Left ventricle myocardium inferior (tissue), 1 donor: ENCODE results near the gene CXorf49. TPM values are rescaled to one million over a fixed set of nuclear protein-coding genes. Genes with fewer than 3 reads are reported as not detected.
"Not testable (repeated sequence)": the region's sequence is repeated elsewhere in the genome, so short reads cannot be mapped to it uniquely, and the experiment has no call there.

Source experiments
- DNase-seq: peaks from one replicate; pipeline ENCODE4 v3.0.0-alpha.2; 2020
- H3K27ac ChIP-seq: fragments of 200-600 bp; replicated peaks from 2 replicates; pipeline ENCODE4 v1.8.0; 2021
- H3K27me3 ChIP-seq: fragments of 200-600 bp; 2 replicates; pipeline ENCODE4 v1.8.0; 2021; ENCODE audit warnings: low read depth
- H3K36me3 ChIP-seq: fragments of 200-600 bp; 2 replicates; pipeline ENCODE4 v1.8.0; 2021
- H3K4me1 ChIP-seq: fragments of 200-600 bp; 2 replicates; pipeline ENCODE4 v1.8.0; 2021
- H3K4me3 ChIP-seq: fragments of 200-600 bp; 2 replicates; pipeline ENCODE4 v1.8.0; 2021; ENCODE audit warnings: mild to moderate bottlenecking, moderate library complexity
- H3K9me3 ChIP-seq: fragments of 200-600 bp; replicated peaks from 2 replicates; pipeline ENCODE4 v1.8.0; 2021
- intact Hi-C: fragments of 100-400 bp; cut with micrococcal nuclease; formaldehyde crosslinking; loops from one replicate; pipeline ENCODE4 v1.11.0; 2022
- total RNA-seq: library from RNA; stranded (reverse); fragmentation: NEBNext Ultra II Directional; extraction: Animal tissue kit (Norgen Biotek cat#: 25700); gene quantifications from one replicate; pipeline ENCODE4 v1.2.1, GENCODE V29; 2021
- TF ChIP-seq, protein P1 (sequence below): fragments of 200-600 bp; IDR thresholded peaks from 2 replicates; pipeline ENCODE4 v1.8.0; 2021; ENCODE audit warnings: antibody characterized with exemption, mild to moderate bottlenecking, borderline replicate concordance
- donor health status: DM: no; HTN: yes; CAD: no; lungs with severe emphysema.

Gene CXorf49
- total RNA-seq, 1 donor from 2014 or later: not detected

DNA sequence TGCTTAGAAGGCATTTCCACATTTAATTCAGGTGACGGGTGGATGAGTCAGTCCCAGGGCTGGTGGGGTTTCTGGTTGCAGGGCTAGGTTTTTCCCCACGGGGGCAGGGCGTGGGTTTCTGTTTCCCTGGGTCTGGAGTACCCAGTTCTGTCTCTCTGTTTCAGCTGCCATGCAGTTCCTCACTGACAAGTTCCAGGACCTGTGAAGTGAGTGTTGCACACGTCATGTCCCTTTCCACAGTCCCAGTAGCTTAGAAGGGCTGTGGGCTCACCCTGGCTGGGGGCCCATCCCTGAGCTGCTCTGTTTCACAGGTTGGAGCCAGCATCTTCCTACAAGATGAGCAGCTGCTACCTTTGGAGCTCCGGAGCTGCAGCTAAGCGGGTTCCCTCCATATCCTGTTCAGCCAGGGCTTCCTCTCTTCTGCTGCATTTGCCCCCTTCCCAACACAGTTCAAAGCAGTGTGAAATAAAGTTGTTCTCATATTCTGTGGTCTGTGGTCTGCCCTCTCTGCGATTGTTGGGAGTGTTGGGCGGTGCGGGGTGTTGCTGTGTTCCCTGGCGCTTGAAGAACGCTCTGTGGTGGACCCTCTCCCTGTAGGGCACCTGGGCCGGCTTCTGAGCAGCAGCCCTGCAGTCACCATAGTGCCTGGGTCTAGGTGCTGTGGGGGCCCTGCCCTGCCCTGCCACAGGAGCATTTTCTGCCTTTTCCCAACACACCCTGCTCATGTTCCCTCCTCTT is 46.9 kb downstream of the CXorf49 start:
- Histone ChIP-seq H3K9me3 (no peaks in the 10 kb centered on the region), H3K27me3 (no peaks in the 10 kb centered on the region), H3K36me3 (no peaks in the 10 kb centered on the region), H3K27ac (no peak overlapping the region), H3K4me3 (no peak overlapping the region), H3K4me1 (no peaks in the 10 kb centered on the region)
- DNase-seq: no peak
- intact Hi-C loops: no loop called here
- TF ChIP-seq, protein P1, sequence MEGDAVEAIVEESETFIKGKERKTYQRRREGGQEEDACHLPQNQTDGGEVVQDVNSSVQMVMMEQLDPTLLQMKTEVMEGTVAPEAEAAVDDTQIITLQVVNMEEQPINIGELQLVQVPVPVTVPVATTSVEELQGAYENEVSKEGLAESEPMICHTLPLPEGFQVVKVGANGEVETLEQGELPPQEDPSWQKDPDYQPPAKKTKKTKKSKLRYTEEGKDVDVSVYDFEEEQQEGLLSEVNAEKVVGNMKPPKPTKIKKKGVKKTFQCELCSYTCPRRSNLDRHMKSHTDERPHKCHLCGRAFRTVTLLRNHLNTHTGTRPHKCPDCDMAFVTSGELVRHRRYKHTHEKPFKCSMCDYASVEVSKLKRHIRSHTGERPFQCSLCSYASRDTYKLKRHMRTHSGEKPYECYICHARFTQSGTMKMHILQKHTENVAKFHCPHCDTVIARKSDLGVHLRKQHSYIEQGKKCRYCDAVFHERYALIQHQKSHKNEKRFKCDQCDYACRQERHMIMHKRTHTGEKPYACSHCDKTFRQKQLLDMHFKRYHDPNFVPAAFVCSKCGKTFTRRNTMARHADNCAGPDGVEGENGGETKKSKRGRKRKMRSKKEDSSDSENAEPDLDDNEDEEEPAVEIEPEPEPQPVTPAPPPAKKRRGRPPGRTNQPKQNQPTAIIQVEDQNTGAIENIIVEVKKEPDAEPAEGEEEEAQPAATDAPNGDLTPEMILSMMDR: no peak

DNA sequence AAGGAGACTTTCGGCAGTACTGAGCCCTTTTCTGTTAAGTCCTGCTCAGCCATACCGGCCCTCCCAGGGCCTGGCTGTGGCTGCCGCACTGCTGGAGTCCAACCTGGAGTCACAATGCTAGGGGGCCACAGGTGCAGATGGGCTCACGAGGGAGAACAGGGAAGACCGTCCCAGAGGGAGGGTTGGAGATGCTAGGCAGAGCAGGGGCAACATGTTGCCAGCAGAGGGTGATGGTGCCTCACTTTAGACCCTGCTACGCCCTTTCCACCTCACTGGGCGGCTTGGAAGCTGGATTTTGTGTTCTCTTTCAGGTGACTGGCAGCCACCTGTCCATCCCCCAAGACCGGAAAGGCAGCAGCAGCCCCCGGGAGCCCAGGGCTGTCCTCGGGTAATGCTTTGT is 48.1 kb downstream of the CXorf49 start:
- H3K4me3 ChIP-seq, H3K4me1 ChIP-seq, H3K36me3 ChIP-seq, H3K27me3 ChIP-seq, H3K9me3 ChIP-seq, DNase-seq, intact Hi-C loops, H3K27ac ChIP-seq: not testable (repeated sequence)
- TF ChIP-seq, protein P1: peak; percentile 50

DNA sequence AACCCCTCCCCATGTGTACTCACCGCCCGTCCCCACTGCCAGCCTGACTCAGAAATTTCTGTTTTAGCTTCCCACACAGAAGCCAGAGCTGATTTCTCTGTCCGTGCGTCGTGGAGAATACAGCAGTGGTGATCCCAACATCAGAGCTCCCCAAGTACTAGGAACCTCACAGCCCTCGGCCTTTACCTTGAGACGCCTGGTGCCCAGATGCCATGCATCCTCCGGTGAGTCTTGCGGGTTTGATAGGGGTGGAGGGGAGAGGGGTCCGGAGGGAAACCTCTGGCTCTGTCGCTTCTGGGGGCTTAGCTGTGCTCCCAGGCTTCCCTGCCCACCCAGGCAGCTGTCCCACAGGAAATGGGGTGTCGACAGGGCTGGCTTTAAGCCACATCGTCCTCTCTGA is 48.6 kb downstream of the CXorf49 start:
- DNase-seq: no peak
- Histone ChIP-seq H3K4me3 (no peak overlapping the region), H3K27me3 (no peaks in the 10 kb centered on the region), H3K27ac (no peak overlapping the region), H3K9me3 (no peaks in the 10 kb centered on the region), H3K4me1 (no peaks in the 10 kb centered on the region), H3K36me3 (no peaks in the 10 kb centered on the region)
- TF ChIP-seq, protein P1: no peak
- intact Hi-C loops: no loop called here

DNA sequence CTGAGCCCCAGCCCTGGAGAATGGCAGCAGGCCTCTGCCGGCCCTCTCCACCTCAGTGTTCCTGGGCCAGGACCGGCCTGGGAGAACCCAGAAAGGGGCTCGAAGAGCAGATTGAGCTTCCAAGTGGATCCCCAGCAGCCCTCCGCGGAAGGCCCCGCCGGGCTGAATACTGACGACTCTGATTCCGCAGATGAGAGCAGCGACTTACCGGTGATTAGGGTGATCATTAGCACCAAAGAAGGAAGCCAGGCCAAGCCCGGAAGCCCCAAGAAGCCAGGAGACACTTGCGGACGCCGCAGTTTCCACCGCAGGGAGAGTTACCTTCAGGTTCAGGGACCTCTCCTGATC is 49.9 kb downstream of the CXorf49 start:
- DNase-seq: no peak
- no peaks in the 10 kb centered on the region for H3K36me3 ChIP-seq
- H3K27me3 ChIP-seq: no peaks in the 10 kb centered on the region
- no peak overlapping the region for H3K27ac ChIP-seq
- H3K4me1 ChIP-seq: no peaks in the 10 kb centered on the region
- TF ChIP-seq, protein P1: no peak
- H3K4me3 ChIP-seq: no peak overlapping the region
- no peaks in the 10 kb centered on the region for H3K9me3 ChIP-seq
- intact Hi-C loops: no loop called here

DNA sequence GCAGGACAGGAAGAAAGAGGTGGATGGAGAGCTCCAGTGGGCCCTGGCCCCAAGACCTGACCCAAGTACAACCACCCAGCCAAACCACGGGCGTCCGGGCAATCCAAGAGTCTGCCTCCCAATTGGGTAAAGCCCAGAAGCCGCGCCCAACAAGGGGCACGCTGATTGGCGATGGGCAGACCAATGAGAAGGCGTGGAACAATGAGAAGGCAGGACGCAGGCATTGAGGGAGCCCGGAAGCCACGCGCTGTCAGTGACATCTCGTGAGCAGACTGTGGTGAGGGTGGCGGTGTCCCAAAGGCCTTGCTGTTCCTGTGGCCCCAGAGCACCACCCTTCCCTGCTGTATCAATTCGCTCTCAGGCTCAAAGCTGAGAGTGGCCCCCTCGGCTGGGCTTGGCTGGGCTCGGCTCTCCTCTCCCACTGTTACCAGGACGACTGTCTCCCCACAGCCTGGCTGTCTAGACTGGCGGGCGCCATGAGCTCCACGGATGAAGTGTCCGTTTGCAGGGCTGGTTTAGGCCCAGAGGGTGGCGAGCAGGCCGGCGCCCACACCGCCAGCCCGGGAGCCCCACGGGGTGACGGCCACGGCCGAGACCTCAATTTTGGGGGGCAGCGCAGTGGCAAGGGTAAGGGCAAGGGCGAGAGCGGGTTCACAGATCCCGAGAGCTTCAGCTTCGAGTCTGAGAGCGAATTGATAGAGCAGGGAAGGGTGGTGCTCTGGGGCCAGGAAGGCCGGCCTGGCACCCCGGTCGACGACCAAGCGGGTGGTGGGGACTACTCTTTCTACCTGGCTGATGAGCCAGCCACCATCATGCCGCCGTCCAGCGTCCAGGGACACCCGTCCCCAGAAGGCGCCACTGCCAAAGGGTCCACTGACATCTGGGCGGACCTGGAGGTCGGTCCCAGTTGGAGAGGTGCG is 50.5 kb downstream of the CXorf49 start, which contains the start of gene LOC101059915:
Gene LOC101059915 (plus strand): TSS at position 219 of the 920 bp plus-strand sequence.
- intact Hi-C loops: no loop called here
- H3K27me3 ChIP-seq: no peaks in the 10 kb centered on the region
- no peak within 1 kb of the TSS for H3K4me3 ChIP-seq
- no peaks in the 10 kb centered on the region for H3K9me3 ChIP-seq
- H3K4me1 ChIP-seq: no peaks in the 10 kb centered on the region
- TF ChIP-seq, protein P1: no peak
- DNase-seq: no peak
- H3K36me3 ChIP-seq: no peaks in the 10 kb centered on the region
- H3K27ac ChIP-seq: no peak within 1 kb of the TSS
